Vagina (tissue), 2 donors: Measurements from ENCODE around the gene PCBP3.

Experiments used
- POLR2A ChIP-seq, 2 donors: fragments of 450-650 bp; IDR thresholded peaks; one replicate each; pipeline ENCODE4 v1.6.1; 2017; ENCODE audit warnings: antibody characterized with exemption in 2 of 2, mild to moderate bottlenecking in 2 of 2, moderate library complexity in 2 of 2
- POLR2AphosphoS5 ChIP-seq, 2 donors: sonication (generic); formaldehyde crosslinking; IDR thresholded peaks; one replicate each; pipeline ENCODE4 v1.9.0; 2017; ENCODE audit warnings: antibody characterized with exemption in 2 of 2, mild to moderate bottlenecking in 2 of 2, low read depth in 1 of 2; ENCODE audit not compliant: insufficient read depth in 1 of 2
- TF ChIP-seq, protein P1 (sequence below), 3 experiments: fragments of 450-650 bp in 2 of 3; fragments of 200-600 bp in 1 of 3; sonication (generic) in 1 of 3; IDR thresholded peaks; one replicate each; pipeline ENCODE4 v1.5.1; 2017 to 2019; ENCODE audit warnings: antibody characterized with exemption in 3 of 3, mild to moderate bottlenecking in 2 of 3, moderate library complexity in 2 of 3

DNA sequence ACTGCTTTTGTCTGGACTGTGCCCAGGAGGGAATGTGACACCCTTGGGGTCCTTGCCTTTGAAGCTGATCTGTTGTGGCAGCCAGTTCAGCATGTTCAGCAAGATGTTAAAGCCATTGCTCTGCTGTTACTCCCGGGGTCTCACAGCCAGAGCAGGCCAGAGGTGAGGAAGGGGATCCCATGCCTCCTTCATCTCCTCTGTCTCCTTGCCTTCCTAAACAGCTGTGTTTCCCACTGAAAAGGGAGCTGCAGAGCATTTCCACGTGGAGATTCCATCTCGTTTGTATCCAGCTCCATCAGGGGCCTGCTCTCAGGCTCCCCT, 202.2 kb downstream of the PCBP3 start:
- TF ChIP-seq, protein P1, sequence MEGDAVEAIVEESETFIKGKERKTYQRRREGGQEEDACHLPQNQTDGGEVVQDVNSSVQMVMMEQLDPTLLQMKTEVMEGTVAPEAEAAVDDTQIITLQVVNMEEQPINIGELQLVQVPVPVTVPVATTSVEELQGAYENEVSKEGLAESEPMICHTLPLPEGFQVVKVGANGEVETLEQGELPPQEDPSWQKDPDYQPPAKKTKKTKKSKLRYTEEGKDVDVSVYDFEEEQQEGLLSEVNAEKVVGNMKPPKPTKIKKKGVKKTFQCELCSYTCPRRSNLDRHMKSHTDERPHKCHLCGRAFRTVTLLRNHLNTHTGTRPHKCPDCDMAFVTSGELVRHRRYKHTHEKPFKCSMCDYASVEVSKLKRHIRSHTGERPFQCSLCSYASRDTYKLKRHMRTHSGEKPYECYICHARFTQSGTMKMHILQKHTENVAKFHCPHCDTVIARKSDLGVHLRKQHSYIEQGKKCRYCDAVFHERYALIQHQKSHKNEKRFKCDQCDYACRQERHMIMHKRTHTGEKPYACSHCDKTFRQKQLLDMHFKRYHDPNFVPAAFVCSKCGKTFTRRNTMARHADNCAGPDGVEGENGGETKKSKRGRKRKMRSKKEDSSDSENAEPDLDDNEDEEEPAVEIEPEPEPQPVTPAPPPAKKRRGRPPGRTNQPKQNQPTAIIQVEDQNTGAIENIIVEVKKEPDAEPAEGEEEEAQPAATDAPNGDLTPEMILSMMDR (IDR thresholded peaks at IDR 0.05) = no peak
- TF ChIP-seq POLR2A (IDR thresholded peaks at IDR 0.05) = no peak
- TF ChIP-seq POLR2AphosphoS5 (IDR thresholded peaks at IDR 0.05; ENCODE audit: insufficient read depth in 1 of 2, low read depth in 1 of 2) = no peak
